ENCODE measurements around the gene APOL4. TPM values are rescaled to one million over a fixed set of nuclear protein-coding genes. Genes with fewer than 3 reads are reported as not detected.

APOL4 gene
- total RNA-seq, 4 donors from 2014 or later: 0.31 to 113 (median 44.3) TPM

DNA sequence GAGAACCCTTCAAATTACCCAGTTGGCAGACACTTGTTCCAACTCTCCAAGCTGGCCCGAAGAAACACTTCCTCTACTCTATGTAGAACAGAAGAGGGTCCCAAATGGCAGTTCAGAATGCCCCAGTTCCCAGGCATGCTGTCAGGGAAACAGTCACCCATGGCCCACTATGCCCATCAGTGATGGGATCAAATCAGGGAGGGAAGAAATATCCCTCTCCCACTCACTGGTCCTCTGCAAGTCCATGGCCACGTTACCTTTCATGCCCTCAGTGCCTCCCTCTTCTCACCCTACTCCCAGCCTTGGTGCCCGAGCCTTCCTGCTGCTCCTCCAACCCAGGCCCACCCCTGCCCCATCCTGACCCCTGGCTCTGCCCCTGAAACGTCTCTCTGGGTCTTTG, 57.7 kb downstream of the APOL4 start:
- TF ChIP-seq, protein P1, sequence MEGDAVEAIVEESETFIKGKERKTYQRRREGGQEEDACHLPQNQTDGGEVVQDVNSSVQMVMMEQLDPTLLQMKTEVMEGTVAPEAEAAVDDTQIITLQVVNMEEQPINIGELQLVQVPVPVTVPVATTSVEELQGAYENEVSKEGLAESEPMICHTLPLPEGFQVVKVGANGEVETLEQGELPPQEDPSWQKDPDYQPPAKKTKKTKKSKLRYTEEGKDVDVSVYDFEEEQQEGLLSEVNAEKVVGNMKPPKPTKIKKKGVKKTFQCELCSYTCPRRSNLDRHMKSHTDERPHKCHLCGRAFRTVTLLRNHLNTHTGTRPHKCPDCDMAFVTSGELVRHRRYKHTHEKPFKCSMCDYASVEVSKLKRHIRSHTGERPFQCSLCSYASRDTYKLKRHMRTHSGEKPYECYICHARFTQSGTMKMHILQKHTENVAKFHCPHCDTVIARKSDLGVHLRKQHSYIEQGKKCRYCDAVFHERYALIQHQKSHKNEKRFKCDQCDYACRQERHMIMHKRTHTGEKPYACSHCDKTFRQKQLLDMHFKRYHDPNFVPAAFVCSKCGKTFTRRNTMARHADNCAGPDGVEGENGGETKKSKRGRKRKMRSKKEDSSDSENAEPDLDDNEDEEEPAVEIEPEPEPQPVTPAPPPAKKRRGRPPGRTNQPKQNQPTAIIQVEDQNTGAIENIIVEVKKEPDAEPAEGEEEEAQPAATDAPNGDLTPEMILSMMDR (IDR thresholded peaks at IDR 0.05): no peak
- ATAC-seq (ENCODE audit: low FRiP score): no peak
- DNase-seq (ENCODE audit: low spot score): no peak

DNA sequence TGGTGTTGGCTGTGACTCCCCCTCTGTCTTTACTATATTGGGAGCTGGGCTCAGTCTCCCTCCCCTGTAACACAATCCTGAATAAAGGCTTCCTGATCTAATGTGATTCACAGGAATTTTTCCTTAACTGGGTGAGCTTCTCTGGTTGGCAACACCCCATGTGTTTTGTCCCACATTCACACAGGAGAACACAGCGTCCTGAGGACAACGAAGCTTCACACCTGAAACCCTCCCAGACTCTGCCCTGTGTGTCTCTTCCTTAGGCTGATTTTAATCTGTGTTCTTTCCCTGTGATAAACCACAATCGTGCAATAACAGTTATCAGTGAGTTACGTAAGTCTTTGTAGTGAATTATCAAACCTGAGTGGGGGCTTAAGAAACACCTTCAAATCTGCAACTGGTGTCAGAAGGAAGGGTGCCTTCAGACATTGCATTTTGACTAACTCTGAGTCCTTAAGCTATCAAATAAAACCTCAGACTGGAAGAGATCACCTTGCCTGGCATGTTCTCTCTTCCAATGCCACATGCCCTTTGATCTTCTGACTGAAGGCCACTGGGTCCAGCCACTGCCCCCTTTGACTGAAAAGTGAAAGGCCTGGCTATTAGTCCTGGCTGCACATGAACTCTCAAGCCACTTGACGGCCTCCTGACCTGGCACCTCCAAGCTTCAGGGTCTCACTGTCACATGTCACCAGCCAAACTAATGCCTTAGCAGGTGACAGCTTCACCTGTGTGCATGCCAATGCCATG, 58.4 kb downstream of the APOL4 start:
- no peak for ATAC-seq (ENCODE audit: low FRiP score)
- TF ChIP-seq, protein P1 (IDR thresholded peaks at IDR 0.05): no peak
- DNase-seq (ENCODE audit: low spot score): no peak

DNA sequence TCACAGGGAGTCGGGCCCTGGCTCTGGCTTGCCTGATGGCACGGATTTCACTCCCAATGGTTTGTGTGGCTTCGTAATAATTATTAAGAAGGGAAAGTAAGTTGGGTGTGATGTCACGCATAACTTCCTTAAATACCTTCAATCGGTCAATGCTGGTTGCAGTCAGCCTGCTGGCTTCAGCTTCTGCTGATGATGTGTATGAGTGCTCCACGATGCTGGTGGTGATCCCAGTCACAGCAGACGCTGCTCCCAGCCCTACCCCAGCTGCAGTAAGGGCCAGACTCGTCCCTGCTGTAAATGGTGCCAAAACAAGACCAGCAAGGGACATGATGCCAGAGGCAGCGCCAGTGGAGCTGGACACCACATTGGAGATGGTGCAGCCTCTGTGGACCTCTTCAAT, 60.1 kb downstream of the APOL4 start:
- ATAC-seq (ENCODE audit: low FRiP score) (no peak), DNase-seq (ENCODE audit: low spot score) (no peak)
- TF ChIP-seq, protein P1 (IDR thresholded peaks at IDR 0.05): no peak

Other genes with a start within 250 kb of the APOL4 start
- 10 to 100 TPM; 41.2 to 80.7 (median 60.1) TPM for gene RBFOX2, start 173.0 kb downstream of the APOL4 start, total RNA-seq
- 100 to 1,000 TPM in 1 of 4 donors, 10 to 100 TPM in 3; 39.5 to 273 (median 73.9) TPM for gene APOL3, start 41.1 kb downstream of the APOL4 start, total RNA-seq
- gene APOL2, start 37.7 kb upstream of the APOL4 start, total RNA-seq: 100 to 1,000 TPM in 2 of 4 donors, 10 to 100 TPM in 2; 63.2 to 122 (median 93.0) TPM
- 10 to 100 TPM; 27.3 to 89.3 (median 65.3) TPM for gene APOL1, start 51.3 kb upstream of the APOL4 start, total RNA-seq
- gene MYH9, start 186.2 kb upstream of the APOL4 start, total RNA-seq: 100 to 1,000 TPM; 225 to 463 (median 370) TPM

Data from omental fat pad (tissue), 4 donors.